ENCODE measurements around the gene CAMTA1.

Gene CAMTA1

DNA sequence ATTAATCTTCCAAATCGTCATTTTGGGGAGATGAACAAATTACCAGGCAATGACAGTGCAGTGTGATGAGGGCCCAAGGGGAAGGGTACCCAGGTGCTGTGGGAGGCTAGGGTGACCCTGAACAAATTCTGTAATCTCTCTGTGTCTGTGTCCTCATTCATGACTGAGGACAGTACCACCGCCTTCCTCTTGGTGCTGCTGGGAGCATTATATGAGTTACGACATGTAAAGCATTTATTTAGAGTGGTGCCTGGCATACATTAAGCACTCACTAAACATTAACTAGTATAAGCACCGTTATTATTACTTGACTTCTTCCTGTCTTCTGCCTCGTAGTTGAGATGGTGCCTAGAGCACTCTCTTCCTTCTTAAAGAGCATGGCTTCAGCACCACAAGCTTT, 517.6 kb downstream of the CAMTA1 start:
- no peak for DNase-seq (ENCODE audit: low read depth)
- H3K4me3 ChIP-seq (ENCODE audit: low read length): no peak overlapping the region
- TF ChIP-seq, protein P1, sequence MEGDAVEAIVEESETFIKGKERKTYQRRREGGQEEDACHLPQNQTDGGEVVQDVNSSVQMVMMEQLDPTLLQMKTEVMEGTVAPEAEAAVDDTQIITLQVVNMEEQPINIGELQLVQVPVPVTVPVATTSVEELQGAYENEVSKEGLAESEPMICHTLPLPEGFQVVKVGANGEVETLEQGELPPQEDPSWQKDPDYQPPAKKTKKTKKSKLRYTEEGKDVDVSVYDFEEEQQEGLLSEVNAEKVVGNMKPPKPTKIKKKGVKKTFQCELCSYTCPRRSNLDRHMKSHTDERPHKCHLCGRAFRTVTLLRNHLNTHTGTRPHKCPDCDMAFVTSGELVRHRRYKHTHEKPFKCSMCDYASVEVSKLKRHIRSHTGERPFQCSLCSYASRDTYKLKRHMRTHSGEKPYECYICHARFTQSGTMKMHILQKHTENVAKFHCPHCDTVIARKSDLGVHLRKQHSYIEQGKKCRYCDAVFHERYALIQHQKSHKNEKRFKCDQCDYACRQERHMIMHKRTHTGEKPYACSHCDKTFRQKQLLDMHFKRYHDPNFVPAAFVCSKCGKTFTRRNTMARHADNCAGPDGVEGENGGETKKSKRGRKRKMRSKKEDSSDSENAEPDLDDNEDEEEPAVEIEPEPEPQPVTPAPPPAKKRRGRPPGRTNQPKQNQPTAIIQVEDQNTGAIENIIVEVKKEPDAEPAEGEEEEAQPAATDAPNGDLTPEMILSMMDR (conservative IDR thresholded peaks at IDR 0.05; ENCODE audit: low read length): peak; percentile 11; the same call in 1 of the 2 replicates

DNA sequence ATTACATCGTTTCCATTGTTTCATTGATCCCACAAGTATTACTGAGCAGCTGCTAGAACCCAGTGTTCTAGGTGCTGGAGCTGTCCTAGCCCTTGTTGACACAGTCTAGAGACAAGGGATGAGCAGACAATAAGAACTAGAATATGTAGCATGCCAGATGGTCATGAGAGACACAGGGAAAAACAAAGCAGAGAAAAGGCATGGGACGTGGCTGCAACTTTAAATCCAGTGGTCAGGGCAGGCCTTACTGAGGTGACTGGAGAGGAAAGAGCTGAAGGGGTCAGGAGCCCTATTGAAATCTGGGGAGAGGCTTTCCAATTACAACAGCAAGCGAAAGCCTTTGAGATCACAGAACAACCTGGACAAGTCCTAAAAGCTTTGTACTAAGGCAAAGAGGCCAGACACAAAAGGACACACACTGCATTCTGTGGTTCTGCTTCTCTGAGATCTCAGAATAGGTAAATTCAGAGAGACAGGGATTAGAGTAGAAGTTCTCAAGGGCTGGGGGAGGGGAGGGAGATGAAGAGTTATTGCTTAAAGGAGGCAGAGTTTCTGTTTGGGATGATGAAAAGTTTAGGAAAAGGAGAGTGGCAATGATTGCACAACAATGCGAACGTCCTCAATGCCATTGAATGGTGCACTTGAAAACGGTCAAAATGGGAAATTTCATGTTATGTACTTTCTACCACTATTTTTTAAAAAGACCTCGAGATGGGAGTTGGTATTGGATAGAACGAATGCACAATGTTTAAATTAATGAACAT, 518.5 kb downstream of the CAMTA1 start:
- H3K4me3 ChIP-seq (ENCODE audit: low read length): no peak overlapping the region
- TF ChIP-seq, protein P1 (conservative IDR thresholded peaks at IDR 0.05; ENCODE audit: low read length): no peak
- no peak for DNase-seq (ENCODE audit: low read depth)

DNA sequence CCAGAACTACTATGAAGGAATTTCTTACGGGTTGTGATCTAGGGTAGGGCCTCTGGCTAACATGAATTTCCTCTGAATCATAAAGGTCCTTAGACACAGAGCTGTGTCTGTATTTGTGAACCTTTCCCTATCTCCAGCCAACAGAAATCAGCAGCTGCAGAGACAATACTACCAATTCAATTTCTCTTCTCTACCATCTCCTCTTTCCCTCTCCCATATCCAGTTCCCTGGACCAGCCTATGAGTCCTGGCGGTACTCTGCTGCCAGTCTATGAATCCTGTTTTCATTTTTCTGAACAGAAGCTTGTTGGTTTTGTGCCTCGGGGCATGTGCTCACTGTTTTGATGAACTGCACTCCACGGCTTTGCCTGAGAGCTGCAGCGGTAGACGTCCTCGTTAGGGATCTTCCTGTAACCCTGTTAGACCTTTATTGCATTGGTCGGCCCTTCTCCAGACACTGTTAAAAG, 527.9 kb downstream of the CAMTA1 start:
- no peak for DNase-seq (ENCODE audit: low read depth)
- no peak overlapping the region for H3K4me3 ChIP-seq (ENCODE audit: low read length)
- TF ChIP-seq, protein P1 (conservative IDR thresholded peaks at IDR 0.05; ENCODE audit: low read length): no peak

DNA sequence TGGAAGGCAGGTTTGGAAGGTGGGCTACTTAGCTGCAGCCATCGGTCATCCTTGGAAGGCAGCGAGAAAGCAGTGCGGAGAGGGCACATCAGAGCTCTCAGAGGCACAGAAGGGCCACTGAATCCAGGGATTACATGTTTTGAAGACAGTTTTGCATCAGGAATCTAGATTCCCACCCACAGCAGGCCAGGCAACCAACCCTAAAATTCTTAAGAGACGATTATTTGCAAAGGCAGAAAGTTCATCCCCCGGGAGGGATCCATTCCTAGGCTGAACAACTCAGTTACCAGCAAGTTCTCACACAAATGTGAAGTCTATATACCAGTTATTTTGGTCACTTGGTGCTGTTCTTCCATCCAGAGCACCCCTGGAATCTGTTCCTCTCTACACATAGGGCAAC, 528.6 kb downstream of the CAMTA1 start:
- peak; percentile 24 for DNase-seq (ENCODE audit: low read depth)
- no peak overlapping the region for H3K4me3 ChIP-seq (ENCODE audit: low read length)
- TF ChIP-seq, protein P1 (conservative IDR thresholded peaks at IDR 0.05; ENCODE audit: low read length): no peak

DNA sequence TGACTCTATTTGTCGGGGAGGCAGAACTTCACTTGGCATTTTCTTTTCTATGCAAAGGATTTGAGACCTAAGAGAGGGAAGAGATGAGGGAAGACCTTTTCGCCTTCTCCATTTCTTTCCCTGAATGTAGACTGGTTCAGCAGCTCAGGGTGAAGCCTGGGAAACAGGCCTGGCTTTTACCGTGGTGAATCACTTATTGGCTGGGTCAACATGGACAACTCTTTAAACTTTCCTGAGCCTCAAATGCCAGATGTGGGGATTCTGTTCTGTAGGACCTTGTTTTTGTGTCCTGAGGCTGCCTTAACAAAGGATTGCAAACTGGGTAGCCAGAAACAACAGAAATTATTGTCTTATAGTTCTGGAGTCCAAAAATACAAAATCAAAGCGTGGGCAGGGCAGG, 530.1 kb downstream of the CAMTA1 start:
- no peak overlapping the region for H3K4me3 ChIP-seq (ENCODE audit: low read length)
- peak; percentile 48 for DNase-seq (ENCODE audit: low read depth)
- TF ChIP-seq, protein P1 (conservative IDR thresholded peaks at IDR 0.05; ENCODE audit: low read length): no peak

DNA sequence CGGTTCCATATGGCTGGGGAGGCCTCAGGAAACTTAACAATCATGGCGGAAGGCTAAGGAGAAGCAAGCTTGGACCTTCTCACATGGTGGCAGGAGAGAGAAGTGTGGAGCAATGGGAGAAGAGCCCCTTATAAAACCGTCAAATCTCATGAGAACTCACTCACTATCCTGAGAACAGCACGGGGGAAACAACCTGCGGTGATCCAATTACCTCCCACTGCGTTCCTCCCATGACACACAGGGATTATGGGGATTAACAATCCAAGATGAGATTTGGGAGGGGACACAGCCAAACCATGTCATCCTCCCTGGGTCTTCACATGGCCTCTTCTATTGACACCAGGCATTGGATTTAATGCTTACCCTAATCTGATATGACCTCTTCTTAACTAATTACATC, 530.7 kb downstream of the CAMTA1 start:
- H3K4me3 ChIP-seq (ENCODE audit: low read length): no peak overlapping the region
- DNase-seq (ENCODE audit: low read depth): no peak
- TF ChIP-seq, protein P1 (conservative IDR thresholded peaks at IDR 0.05; ENCODE audit: low read length): no peak

DNA sequence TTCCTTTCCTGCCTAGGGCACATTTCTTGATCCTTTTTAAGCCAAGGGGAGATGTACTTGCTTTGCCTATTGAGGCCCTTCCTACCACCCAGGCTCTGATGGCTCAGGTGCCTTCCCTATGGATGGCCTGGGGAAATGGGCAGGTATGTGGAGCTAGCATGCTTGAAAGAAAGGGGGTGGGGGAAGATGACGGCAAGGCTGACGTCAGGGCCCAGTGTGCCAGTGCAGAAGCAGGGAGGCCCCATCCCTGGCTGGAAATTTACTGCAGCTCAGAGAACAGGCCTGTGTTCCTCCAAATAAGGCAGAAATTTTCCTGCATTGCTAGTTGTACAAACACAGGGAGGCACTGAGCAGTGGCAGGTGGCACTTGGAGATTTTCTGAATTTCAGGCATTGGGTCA, 532.6 kb downstream of the CAMTA1 start:
- no peak for DNase-seq (ENCODE audit: low read depth)
- H3K4me3 ChIP-seq (ENCODE audit: low read length): no peak overlapping the region
- TF ChIP-seq, protein P1 (conservative IDR thresholded peaks at IDR 0.05; ENCODE audit: low read length): no peak
